ENCODE measurements around the gene TTC4. TPM values are rescaled to one million over a fixed set of nuclear protein-coding genes. Genes with fewer than 3 reads are reported as not detected.

The TTC4 gene
- total and polyA plus RNA-seq, 2 experiments from 2014 or later: 25.1 to 33.6 TPM

DNA sequence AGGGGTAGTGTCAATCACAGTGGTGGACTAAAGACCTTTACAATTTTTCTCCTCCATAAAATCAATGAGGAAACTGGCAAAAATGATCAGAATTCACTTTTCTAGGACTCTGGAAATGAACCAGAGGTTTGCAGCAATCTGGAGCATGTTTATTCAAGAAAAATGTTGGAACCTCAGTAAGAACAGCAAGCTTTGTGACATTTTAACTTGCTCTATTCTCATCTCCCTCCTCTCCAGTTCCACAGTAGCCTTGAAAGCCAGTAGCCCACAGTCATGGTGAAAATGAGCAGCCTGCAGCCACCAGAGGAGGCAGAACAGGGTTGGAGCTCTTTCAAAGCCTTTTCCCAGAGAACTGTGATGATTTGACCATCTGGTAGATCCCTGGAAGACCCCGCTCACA, 9.1 kb downstream of the TTC4 start:
- Mint-ChIP-seq H3K36me3 (ENCODE audit: low read depth) (peaks cover 74% of the 10 kb centered on the region), H3K4me3 (no peak overlapping the region), H3K27me3 (ENCODE audit: insufficient read depth, low read depth, poor library complexity) (peaks cover 4% of the 10 kb centered on the region), H3K4me1 (no peaks in the 10 kb centered on the region), H3K9me3 (peaks cover 5% of the 10 kb centered on the region; the same call in 2 of the 3 replicates), H3K27ac (no peak overlapping the region)
- no peaks in the 10 kb centered on the region for H3K9me2 ChIP-seq (ENCODE audit: insufficient read depth)
- H3K4me2 ChIP-seq: no peak overlapping the region
- no peak for TF ChIP-seq EZH2phosphoT487 (IDR thresholded peaks at IDR 0.05; ENCODE audit: unreplicated experiment)
- TF ChIP-seq, protein P1, sequence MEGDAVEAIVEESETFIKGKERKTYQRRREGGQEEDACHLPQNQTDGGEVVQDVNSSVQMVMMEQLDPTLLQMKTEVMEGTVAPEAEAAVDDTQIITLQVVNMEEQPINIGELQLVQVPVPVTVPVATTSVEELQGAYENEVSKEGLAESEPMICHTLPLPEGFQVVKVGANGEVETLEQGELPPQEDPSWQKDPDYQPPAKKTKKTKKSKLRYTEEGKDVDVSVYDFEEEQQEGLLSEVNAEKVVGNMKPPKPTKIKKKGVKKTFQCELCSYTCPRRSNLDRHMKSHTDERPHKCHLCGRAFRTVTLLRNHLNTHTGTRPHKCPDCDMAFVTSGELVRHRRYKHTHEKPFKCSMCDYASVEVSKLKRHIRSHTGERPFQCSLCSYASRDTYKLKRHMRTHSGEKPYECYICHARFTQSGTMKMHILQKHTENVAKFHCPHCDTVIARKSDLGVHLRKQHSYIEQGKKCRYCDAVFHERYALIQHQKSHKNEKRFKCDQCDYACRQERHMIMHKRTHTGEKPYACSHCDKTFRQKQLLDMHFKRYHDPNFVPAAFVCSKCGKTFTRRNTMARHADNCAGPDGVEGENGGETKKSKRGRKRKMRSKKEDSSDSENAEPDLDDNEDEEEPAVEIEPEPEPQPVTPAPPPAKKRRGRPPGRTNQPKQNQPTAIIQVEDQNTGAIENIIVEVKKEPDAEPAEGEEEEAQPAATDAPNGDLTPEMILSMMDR (conservative IDR thresholded peaks at IDR 0.05; ENCODE audit: low read depth in 2 of 2): no peak
- TF ChIP-seq EZH2 (IDR thresholded peaks at IDR 0.05; ENCODE audit: low read depth, unreplicated experiment): no peak
- TF ChIP-seq CREB1 (CRISPR knock-in tag; IDR thresholded peaks at IDR 0.05; ENCODE audit: low read depth): no peak
- TF ChIP-seq ZNF331 (CRISPR knock-in tag; IDR thresholded peaks at IDR 0.05; ENCODE audit: low read depth): no peak
- ATAC-seq (no peak), DNase-seq (ENCODE audit: low spot score) (no peak)
- no peaks in the 10 kb centered on the region for H3K79me2 ChIP-seq (replicated peaks; ENCODE audit: insufficient read depth)
- no peaks in the 10 kb centered on the region for H3F3A ChIP-seq (replicated peaks; ENCODE audit: low read depth)
- H3K27me3 ChIP-seq (ENCODE audit: insufficient read depth): no peaks in the 10 kb centered on the region
- no peak overlapping the region for H3K4me3 ChIP-seq
- H4K20me1 ChIP-seq (replicated peaks; ENCODE audit: insufficient read depth): no peaks in the 10 kb centered on the region
- peaks cover 47% of the 10 kb centered on the region for H3K36me3 ChIP-seq (ENCODE audit: insufficient read depth)
- no peaks in the 10 kb centered on the region for H3K4me1 ChIP-seq (ENCODE audit: insufficient read depth)
- H3K27ac ChIP-seq (ENCODE audit: low read depth): no peak overlapping the region
- H2AFZ ChIP-seq: no peak overlapping the region

- no peaks in the 10 kb centered on the region for H3K79me2 ChIP-seq (replicated peaks; ENCODE audit: insufficient read depth)
- no peak for ATAC-seq
- TF ChIP-seq ZNF114 (CRISPR knock-in tag; IDR thresholded peaks at IDR 0.05): no peak
- TF ChIP-seq EZH2 (IDR thresholded peaks at IDR 0.05; ENCODE audit: low read depth, unreplicated experiment): no peak
- TF ChIP-seq JUNB (IDR thresholded peaks at IDR 0.05; ENCODE audit: unreplicated experiment): no peak
- TF ChIP-seq, protein P2, sequence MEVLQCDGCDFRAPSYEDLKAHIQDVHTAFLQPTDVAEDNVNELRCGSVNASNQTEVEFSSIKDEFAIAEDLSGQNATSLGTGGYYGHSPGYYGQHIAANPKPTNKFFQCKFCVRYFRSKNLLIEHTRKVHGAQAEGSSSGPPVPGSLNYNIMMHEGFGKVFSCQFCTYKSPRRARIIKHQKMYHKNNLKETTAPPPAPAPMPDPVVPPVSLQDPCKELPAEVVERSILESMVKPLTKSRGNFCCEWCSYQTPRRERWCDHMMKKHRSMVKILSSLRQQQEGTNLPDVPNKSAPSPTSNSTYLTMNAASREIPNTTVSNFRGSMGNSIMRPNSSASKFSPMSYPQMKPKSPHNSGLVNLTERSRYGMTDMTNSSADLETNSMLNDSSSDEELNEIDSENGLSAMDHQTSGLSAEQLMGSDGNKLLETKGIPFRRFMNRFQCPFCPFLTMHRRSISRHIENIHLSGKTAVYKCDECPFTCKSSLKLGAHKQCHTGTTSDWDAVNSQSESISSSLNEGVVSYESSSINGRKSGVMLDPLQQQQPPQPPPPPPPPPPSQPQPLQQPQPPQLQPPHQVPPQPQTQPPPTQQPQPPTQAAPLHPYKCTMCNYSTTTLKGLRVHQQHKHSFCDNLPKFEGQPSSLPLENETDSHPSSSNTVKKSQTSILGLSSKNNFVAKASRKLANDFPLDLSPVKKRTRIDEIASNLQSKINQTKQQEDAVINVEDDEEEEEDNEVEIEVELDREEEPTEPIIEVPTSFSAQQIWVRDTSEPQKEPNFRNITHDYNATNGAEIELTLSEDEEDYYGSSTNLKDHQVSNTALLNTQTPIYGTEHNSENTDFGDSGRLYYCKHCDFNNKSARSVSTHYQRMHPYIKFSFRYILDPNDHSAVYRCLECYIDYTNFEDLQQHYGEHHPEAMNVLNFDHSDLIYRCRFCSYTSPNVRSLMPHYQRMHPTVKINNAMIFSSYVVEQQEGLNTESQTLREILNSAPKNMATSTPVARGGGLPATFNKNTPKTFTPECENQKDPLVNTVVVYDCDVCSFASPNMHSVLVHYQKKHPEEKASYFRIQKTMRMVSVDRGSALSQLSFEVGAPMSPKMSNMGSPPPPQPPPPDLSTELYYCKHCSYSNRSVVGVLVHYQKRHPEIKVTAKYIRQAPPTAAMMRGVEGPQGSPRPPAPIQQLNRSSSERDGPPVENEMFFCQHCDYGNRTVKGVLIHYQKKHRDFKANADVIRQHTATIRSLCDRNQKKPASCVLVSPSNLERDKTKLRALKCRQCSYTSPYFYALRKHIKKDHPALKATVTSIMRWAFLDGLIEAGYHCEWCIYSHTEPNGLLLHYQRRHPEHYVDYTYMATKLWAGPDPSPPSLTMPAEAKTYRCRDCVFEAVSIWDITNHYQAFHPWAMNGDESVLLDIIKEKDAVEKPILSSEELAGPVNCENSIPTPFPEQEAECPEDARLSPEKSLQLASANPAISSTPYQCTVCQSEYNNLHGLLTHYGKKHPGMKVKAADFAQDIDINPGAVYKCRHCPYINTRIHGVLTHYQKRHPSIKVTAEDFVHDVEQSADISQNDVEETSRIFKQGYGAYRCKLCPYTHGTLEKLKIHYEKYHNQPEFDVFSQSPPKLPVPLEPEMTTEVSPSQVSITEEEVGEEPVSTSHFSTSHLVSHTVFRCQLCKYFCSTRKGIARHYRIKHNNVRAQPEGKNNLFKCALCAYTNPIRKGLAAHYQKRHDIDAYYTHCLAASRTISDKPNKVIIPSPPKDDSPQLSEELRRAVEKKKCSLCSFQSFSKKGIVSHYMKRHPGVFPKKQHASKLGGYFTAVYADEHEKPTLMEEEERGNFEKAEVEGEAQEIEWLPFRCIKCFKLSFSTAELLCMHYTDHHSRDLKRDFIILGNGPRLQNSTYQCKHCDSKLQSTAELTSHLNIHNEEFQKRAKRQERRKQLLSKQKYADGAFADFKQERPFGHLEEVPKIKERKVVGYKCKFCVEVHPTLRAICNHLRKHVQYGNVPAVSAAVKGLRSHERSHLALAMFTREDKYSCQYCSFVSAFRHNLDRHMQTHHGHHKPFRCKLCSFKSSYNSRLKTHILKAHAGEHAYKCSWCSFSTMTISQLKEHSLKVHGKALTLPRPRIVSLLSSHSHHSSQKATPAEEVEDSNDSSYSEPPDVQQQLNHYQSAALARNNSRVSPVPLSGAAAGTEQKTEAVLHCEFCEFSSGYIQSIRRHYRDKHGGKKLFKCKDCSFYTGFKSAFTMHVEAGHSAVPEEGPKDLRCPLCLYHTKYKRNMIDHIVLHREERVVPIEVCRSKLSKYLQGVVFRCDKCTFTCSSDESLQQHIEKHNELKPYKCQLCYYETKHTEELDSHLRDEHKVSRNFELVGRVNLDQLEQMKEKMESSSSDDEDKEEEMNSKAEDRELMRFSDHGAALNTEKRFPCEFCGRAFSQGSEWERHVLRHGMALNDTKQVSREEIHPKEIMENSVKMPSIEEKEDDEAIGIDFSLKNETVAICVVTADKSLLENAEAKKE (CRISPR knock-in tag; IDR thresholded peaks at IDR 0.05): no peak
- TF ChIP-seq REST (IDR thresholded peaks at IDR 0.05; ENCODE audit: unreplicated experiment): no peak
- no peak for TF ChIP-seq ZNF331 (CRISPR knock-in tag; IDR thresholded peaks at IDR 0.05; ENCODE audit: low read depth)
- no peak for TF ChIP-seq NANOG (IDR thresholded peaks at IDR 0.05; ENCODE audit: borderline replicate concordance)
Measured at GRCh38 chr1:54728027-54728426, 12.4 kb downstream of the TTC4 start.

More at GRCh38 chr1:54728027-54728426, 12.4 kb downstream of the TTC4 start:
- Histone ChIP-seq H3K4me3 (no peak overlapping the region), H3K27me3 (ENCODE audit: insufficient read depth) (no peaks in the 10 kb centered on the region), H3K4me1 (ENCODE audit: insufficient read depth) (no peaks in the 10 kb centered on the region), H3K9me2 (ENCODE audit: insufficient read depth) (no peaks in the 10 kb centered on the region), H3K36me3 (ENCODE audit: insufficient read depth) (peaks cover 28% of the 10 kb centered on the region), H2AFZ (no peak overlapping the region), H3F3A (replicated peaks; ENCODE audit: low read depth) (no peaks in the 10 kb centered on the region), H3K27ac (ENCODE audit: low read depth) (no peak overlapping the region), H3K4me2 (no peak overlapping the region), H4K20me1 (replicated peaks; ENCODE audit: insufficient read depth) (no peaks in the 10 kb centered on the region; the same call in 1 of the 2 replicates)
- no peak overlapping the region for H3K4me3 Mint-ChIP-seq
- H3K9me3 Mint-ChIP-seq: peaks cover 5% of the 10 kb centered on the region; the same call in 2 of the 3 replicates
- DNase-seq (ENCODE audit: low spot score): no peak
- no peaks in the 10 kb centered on the region for H3K27me3 Mint-ChIP-seq (ENCODE audit: insufficient read depth, low read depth, poor library complexity)
- no peak overlapping the region for H3K27ac Mint-ChIP-seq
- no peaks in the 10 kb centered on the region for H3K4me1 Mint-ChIP-seq
- H3K36me3 Mint-ChIP-seq (ENCODE audit: low read depth): peaks cover 69% of the 10 kb centered on the region

Data from GM23338 (cell line).